ENCODE results near the gene PFN3. TPM values are rescaled to one million over a fixed set of nuclear protein-coding genes. Genes with fewer than 3 reads are reported as not detected.
"Not testable (repeated sequence)": the region's sequence is repeated elsewhere in the genome, so short reads cannot be mapped to it uniquely, and the experiment has no call there.

Gene PFN3
- total and polyA plus RNA-seq, 2 experiments from 2014 or later = 1.9 to 2.0 TPM

GRCh38 chr5:177419046-177419445 lies 18.6 kb upstream of the PFN3 start (continued):
- TF ChIP-seq CTCF (conservative IDR thresholded peaks at IDR 0.05; ENCODE audit: low read depth in 2 of 2) (no peak), ZNF114 (CRISPR knock-in tag; IDR thresholded peaks at IDR 0.05) (no peak), EZH2phosphoT487 (IDR thresholded peaks at IDR 0.05; ENCODE audit: unreplicated experiment) (no peak)

GRCh38 chr5:177417081-177417480 lies 16.6 kb upstream of the PFN3 start:
- H3F3A ChIP-seq (replicated peaks; ENCODE audit: low read depth); H3K9me3 Mint-ChIP-seq; H3K27ac Mint-ChIP-seq; H3K4me3 ChIP-seq; H2AFZ ChIP-seq; H3K4me2 ChIP-seq; H3K9me2 ChIP-seq (ENCODE audit: insufficient read depth); H3K27me3 ChIP-seq (ENCODE audit: insufficient read depth); H3K4me1 ChIP-seq (ENCODE audit: insufficient read depth); H4K20me1 ChIP-seq (replicated peaks; ENCODE audit: insufficient read depth); H3K4me3 Mint-ChIP-seq; DNase-seq (ENCODE audit: low spot score); H3K36me3 ChIP-seq (ENCODE audit: insufficient read depth); H3K4me1 Mint-ChIP-seq; H3K27ac ChIP-seq (ENCODE audit: low read depth); H3K36me3 Mint-ChIP-seq (ENCODE audit: low read depth); H3K79me2 ChIP-seq (replicated peaks; ENCODE audit: insufficient read depth); ATAC-seq: not testable (repeated sequence)
- H3K27me3 Mint-ChIP-seq (ENCODE audit: insufficient read depth, low read depth, poor library complexity) = peaks cover 19% of the 10 kb centered on the region

DNA sequence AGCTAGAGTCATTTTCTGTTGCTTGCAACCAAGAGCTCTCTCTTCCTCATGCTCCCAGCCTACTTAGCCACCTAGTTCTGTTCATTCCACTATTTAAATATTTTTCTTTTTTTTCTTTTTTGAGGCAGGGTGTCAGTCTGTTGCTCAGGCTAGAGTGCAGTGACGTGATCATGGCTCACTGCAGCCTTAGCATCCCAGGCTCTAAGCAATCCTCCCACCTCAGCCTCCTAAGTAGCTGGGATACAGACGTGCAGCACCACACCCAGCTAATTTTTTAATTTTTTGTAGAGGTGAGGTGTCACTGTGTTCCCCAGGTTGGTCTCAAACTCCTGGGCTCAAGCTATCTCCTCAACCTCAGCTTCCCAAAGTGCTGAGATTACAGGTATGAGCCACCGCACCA lies 14.0 kb upstream of the PFN3 start:
- DNase-seq (ENCODE audit: low spot score) (no peak), ATAC-seq (no peak)
- Mint-ChIP-seq H3K4me1 (no peaks in the 10 kb centered on the region), H3K4me3 (no peak overlapping the region), H3K36me3 (ENCODE audit: low read depth) (no peaks in the 10 kb centered on the region), H3K9me3 (no peaks in the 10 kb centered on the region), H3K27me3 (ENCODE audit: insufficient read depth, low read depth, poor library complexity) (peaks cover 18% of the 10 kb centered on the region), H3K27ac (no peak overlapping the region)
- no peak overlapping the region for H3K4me2 ChIP-seq
- H4K20me1 ChIP-seq (replicated peaks; ENCODE audit: insufficient read depth) = no peaks in the 10 kb centered on the region
- H2AFZ ChIP-seq = peak overlapping the region; percentile 69; the same call in 1 of the 2 replicates
- no peak overlapping the region for H3K4me3 ChIP-seq
- H3F3A ChIP-seq (replicated peaks; ENCODE audit: low read depth) = no peaks in the 10 kb centered on the region
- no peaks in the 10 kb centered on the region for H3K4me1 ChIP-seq (ENCODE audit: insufficient read depth)
- H3K36me3 ChIP-seq (ENCODE audit: insufficient read depth) = no peaks in the 10 kb centered on the region
- no peaks in the 10 kb centered on the region for H3K79me2 ChIP-seq (replicated peaks; ENCODE audit: insufficient read depth)
- no peak overlapping the region for H3K27ac ChIP-seq (ENCODE audit: low read depth)
- H3K9me2 ChIP-seq (ENCODE audit: insufficient read depth) = peaks cover 7% of the 10 kb centered on the region; the same call in 1 of the 2 replicates
- TF ChIP-seq REST (IDR thresholded peaks at IDR 0.05; ENCODE audit: unreplicated experiment) (no peak), JUNB (IDR thresholded peaks at IDR 0.05; ENCODE audit: unreplicated experiment) (no peak), STAT1 (IDR thresholded peaks at IDR 0.05; ENCODE audit: unreplicated experiment) (no peak), CREB1 (CRISPR knock-in tag; IDR thresholded peaks at IDR 0.05; ENCODE audit: low read depth) (no peak), ZNF114 (CRISPR knock-in tag; IDR thresholded peaks at IDR 0.05) (no peak), EZH2 (IDR thresholded peaks at IDR 0.05; ENCODE audit: low read depth, unreplicated experiment) (no peak), EZH2phosphoT487 (IDR thresholded peaks at IDR 0.05; ENCODE audit: unreplicated experiment) (no peak), ZNF331 (CRISPR knock-in tag; IDR thresholded peaks at IDR 0.05; ENCODE audit: low read depth) (no peak), NANOG (IDR thresholded peaks at IDR 0.05; ENCODE audit: borderline replicate concordance) (no peak)
- 0 out of 2 replicates have a peak, but pooled peaks cover 7% of the 10 kb centered on the region for H3K27me3 ChIP-seq (ENCODE audit: insufficient read depth)

Data from GM23338 (cell line).